Gastroesophageal sphincter (tissue), 4 donors: ENCODE results near the gene SCNN1A. TPM values are rescaled to one million over a fixed set of nuclear protein-coding genes. Genes with fewer than 3 reads are reported as not detected.
"Not testable (repeated sequence)": the region's sequence is repeated elsewhere in the genome, so short reads cannot be mapped to it uniquely, and the experiment has no call there.

Experiments
- ATAC-seq: fragments of 150-250 bp; one replicate; pipeline ENCODE4 v1.9.1; 2016; ENCODE audit warnings: mild to moderate bottlenecking, moderate library complexity
- H3K27ac ChIP-seq, 4 donors: fragments of 200-600 bp; sonication (generic) in 3 of 4; 1 replicate in 3 of 4; 2 replicates in 1 of 4; pipeline ENCODE4 v1.5.1; 2016 to 2019
- H3K27me3 ChIP-seq: fragments of 200-600 bp; sonication (generic); one replicate; pipeline ENCODE4 v1.5.1; 2019
- H3K36me3 ChIP-seq, 2 donors: fragments of 200-600 bp; sonication (generic); one replicate each; pipeline ENCODE4 v1.5.1; 2019; ENCODE audit warnings: control low read depth in 1 of 2
- H3K4me1 ChIP-seq, 3 donors: fragments of 200-600 bp; sonication (generic); 1 replicate in 2 of 3; 2 replicates in 1 of 3; pipeline ENCODE4 v1.5.1; 2016 to 2019; ENCODE audit warnings: control low read depth in 2 of 3
- H3K4me3 ChIP-seq, 2 donors: fragments of 200-600 bp; sonication (generic); one replicate each; pipeline ENCODE4 v1.5.1; 2019; ENCODE audit warnings: mild to moderate bottlenecking in 1 of 2, moderate library complexity in 1 of 2
- H3K9me3 ChIP-seq, 3 donors: fragments of 200-600 bp; sonication (generic); one replicate each; pipeline ENCODE4 v1.5.1; 2017 to 2019; ENCODE audit warnings: control low read depth in 2 of 3
- EP300 ChIP-seq: sonication (generic); formaldehyde crosslinking; IDR thresholded peaks from one replicate; pipeline ENCODE4 v1.6.1; 2017; ENCODE audit warnings: antibody characterized with exemption, mild to moderate bottlenecking
- POLR2A ChIP-seq, 2 donors: fragments of 450-650 bp; IDR thresholded peaks; one replicate each; pipeline ENCODE4 v1.6.1; 2017; ENCODE audit warnings: antibody characterized with exemption in 2 of 2, mild to moderate bottlenecking in 2 of 2, moderate library complexity in 1 of 2
- POLR2AphosphoS5 ChIP-seq: sonication (generic); formaldehyde crosslinking; IDR thresholded peaks from one replicate; pipeline ENCODE4 v1.6.1; 2017; ENCODE audit warnings: antibody characterized with exemption
- WGBS, 2 donors: methylation state at CpG; one replicate each; pipeline ENCODE4 v1.1.5; 2018; ENCODE audit warnings: low coverage in 1 of 2; 5-methylcytosine and 5-hydroxymethylcytosine counted together
- total RNA-seq, 4 donors: library from RNA; depleted of rRNA; stranded (reverse); fragments of >200 nt; gene quantifications; one replicate each; pipeline ENCODE4 v1.1.0, GENCODE V29; 2016
- TF ChIP-seq, protein P1 (sequence below), 4 experiments: fragments of 200-600 bp in 2 of 4; fragments of 450-650 bp in 2 of 4; sonication (generic) in 1 of 4; IDR thresholded peaks; one replicate each; pipeline ENCODE4 v1.5.1; 2017 to 2019; ENCODE audit warnings: antibody characterized with exemption in 4 of 4, mild to moderate bottlenecking in 2 of 4, moderate library complexity in 2 of 4

SCNN1A gene
- total RNA-seq, 4 donors from 2014 or later: 0.62 to 19.9 (median 5.2) TPM; not detected in 1

DNA sequence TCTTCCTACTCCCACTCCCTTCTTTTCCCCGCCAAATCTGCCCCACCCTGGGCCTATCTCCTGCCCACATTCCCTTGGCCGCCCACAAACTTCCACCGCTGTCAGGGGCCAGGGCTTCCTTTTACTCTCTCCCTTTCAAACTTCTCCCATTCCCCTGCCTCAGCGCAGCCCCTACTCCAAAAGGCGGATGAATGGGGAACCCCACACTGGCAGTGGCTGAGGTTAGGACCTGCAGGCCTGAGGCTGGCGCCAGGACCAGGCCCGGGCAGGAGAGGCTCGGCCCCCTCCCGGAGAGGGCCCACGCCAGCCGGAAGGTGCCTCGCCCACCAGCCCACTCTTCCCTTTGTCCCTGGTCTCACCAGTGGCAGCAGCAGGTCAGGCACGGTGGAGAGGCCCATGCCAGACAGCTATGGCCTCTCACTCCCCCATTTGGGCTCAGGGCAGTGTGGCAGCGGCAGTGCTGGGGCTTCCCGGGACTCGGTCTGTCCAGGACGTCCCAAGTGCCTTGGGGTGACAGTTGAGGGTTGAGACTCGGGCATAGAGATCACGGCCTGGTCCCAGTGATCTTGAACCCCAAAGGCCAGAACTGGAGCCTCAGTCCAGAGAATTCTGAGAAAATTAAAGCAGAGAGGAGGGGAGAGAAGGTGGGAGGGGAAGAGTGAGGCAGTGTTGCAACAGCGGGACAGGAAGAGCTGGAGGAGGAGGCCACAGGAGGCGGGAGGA is 33.8 kb downstream of the SCNN1A start, which contains the start of gene TNFRSF1A:
Gene TNFRSF1A, minus strand, starts transcription at position 660 of the 723 bp plus-strand sequence. Its CDS starts 262 bp downstream, at position 398.
- Histone ChIP-seq H3K27me3 (no peaks in the 10 kb centered on the region), H3K9me3 (no peaks in the 10 kb centered on the region), H3K4me1 (peaks cover 7 to 81% (median 42%) of the 10 kb centered on the region in 3 donors), H3K36me3 (no peaks in the 10 kb centered on the region), H3K4me3 (peak within 1 kb of the TSS; percentile 80 to 93), H3K27ac (peak within 1 kb of the TSS; percentile 96 to 98 (median 97))
- 0% methylated on average over 5 of the region's 21 CpGs; no CpG with 5 or more reads in 1 of the 2 donors for WGBS, 2 donors
- ATAC-seq: peak; percentile 87
- no peak for TF ChIP-seq EP300
- TF ChIP-seq POLR2A (IDR thresholded peaks at IDR 0.05): peak in 1 of 2 donors; percentile 44
- TF ChIP-seq, protein P1, sequence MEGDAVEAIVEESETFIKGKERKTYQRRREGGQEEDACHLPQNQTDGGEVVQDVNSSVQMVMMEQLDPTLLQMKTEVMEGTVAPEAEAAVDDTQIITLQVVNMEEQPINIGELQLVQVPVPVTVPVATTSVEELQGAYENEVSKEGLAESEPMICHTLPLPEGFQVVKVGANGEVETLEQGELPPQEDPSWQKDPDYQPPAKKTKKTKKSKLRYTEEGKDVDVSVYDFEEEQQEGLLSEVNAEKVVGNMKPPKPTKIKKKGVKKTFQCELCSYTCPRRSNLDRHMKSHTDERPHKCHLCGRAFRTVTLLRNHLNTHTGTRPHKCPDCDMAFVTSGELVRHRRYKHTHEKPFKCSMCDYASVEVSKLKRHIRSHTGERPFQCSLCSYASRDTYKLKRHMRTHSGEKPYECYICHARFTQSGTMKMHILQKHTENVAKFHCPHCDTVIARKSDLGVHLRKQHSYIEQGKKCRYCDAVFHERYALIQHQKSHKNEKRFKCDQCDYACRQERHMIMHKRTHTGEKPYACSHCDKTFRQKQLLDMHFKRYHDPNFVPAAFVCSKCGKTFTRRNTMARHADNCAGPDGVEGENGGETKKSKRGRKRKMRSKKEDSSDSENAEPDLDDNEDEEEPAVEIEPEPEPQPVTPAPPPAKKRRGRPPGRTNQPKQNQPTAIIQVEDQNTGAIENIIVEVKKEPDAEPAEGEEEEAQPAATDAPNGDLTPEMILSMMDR (IDR thresholded peaks at IDR 0.05): no peak
- peak; percentile 79 for TF ChIP-seq POLR2AphosphoS5

DNA sequence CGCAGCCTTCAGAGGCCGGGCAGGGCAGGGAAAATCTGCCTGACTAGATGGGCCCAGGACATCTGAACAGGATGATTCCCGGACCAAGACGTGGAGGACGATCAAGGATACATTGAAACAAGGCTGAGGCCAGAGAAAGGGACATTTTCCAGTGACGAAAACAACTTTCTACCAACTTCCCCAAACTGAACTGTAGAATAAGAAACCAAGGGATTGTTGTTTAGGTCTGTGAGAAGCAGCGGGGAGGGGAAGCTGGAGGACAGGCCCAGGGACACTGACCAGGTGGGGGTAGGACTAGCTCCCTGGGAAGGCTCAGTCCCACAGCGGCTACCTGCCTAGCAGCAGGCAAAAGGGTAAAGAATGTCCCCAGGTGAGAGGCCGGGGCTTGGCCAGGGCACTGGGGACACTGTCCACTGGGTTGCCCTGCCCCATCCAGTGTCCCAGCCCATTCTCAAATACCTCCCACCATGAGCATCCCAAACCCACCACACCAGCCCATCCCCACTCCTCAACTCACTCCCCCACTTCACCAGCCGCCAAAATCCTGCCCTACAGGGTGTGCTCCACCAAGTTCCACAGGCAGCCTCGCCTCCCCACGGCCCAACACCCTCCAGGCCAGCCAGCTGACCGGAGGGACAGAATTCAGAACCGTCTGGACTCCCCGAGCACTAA is 34.5 kb downstream of the SCNN1A start:
- H3K4me1 ChIP-seq: peaks cover 7 to 81% (median 38%) of the 10 kb centered on the region in 3 donors
- TF ChIP-seq POLR2A (IDR thresholded peaks at IDR 0.05): no peak
- H3K27ac ChIP-seq: peak overlapping the region; percentile 96 to 98 (median 97)
- H3K36me3 ChIP-seq: no peaks in the 10 kb centered on the region
- H3K27me3 ChIP-seq: no peaks in the 10 kb centered on the region
- H3K4me3 ChIP-seq: peak overlapping the region; percentile 80 to 93
- no peak for ATAC-seq
- WGBS, 2 donors: 1% methylated on average over 8 to 14 of the region's 15 CpGs
- H3K9me3 ChIP-seq: no peaks in the 10 kb centered on the region

DNA sequence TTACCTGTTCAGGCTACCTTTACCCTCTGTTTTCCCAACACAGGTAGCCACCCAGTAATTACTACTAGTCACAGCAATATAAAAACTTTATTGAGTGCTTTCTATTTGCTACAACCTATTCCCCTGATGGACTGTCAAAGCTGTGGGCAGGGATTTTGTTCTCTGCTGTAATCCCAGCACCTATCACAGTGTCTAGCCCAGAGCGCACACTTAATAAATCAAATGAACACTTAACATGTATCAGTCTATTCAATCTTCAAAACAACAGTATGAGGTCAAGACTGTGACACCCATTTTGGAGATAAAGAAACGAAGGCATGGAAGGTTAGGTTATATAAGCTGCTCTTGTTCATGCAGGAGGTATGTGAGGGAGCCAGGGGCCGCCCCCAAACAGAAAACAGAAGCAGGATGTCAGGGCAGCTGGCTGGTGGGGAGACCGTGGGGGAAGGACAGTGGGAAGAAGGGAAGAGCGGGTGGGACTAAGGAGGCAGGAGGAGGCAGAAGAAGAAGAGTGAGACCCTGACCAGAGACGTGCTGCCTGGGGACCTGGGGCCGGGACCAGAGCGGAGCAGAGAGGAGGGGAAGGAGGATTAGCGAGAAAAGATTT is 35.2 kb downstream of the SCNN1A start:
- TF ChIP-seq, protein P1 (IDR thresholded peaks at IDR 0.05): no peak
- TF ChIP-seq POLR2AphosphoS5 (peak; percentile 82), POLR2A (IDR thresholded peaks at IDR 0.05) (peak in 1 of 2 donors; percentile 34)
- WGBS, 2 donors: 0 to 2% methylated on average over 9 of the region's 9 CpGs

DNA sequence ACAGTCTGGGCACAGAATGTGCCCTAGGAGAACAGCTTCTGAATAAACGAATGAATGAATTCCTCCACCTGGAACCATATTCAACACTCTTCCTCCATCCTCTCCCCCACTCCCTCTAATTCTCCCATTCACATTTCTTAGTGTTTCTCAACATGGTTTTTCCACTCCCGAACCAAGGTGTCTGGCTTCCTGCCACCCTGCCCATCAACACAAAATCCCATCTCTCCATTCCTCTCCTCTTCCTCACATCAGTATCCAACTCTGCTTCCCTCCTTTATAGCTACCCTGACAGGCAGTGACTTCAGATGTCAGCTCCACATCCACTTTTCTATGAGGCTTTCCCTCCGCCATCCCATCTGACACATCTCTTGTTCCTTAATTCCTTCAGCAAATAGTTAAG is 36.4 kb downstream of the SCNN1A start:
- H3K27me3 ChIP-seq: no peaks in the 10 kb centered on the region
- ATAC-seq: no peak
- TF ChIP-seq EP300 (no peak), POLR2AphosphoS5 (no peak), POLR2A (IDR thresholded peaks at IDR 0.05) (no peak)
- H3K27ac ChIP-seq: peak overlapping the region; percentile 96 to 98 (median 97)
- H3K9me3 ChIP-seq: no peaks in the 10 kb centered on the region
- peaks cover 0 to 8% of the 10 kb centered on the region in 2 donors for H3K36me3 ChIP-seq
- WGBS, 2 donors: 8 to 19% methylated on average over 3 of the region's 3 CpGs
- peak overlapping the region; percentile 80 to 93 for H3K4me3 ChIP-seq
- peaks cover 11 to 82% (median 50%) of the 10 kb centered on the region in 3 donors for H3K4me1 ChIP-seq

More for the DNA sequence above, 35.2 kb downstream of the SCNN1A start:
- Histone ChIP-seq H3K36me3 (no peaks in the 10 kb centered on the region), H3K27ac (peak overlapping the region; percentile 96 to 98 (median 97)), H3K4me1 (peaks cover 7 to 81% (median 39%) of the 10 kb centered on the region in 3 donors), H3K27me3 (no peaks in the 10 kb centered on the region), H3K9me3 (no peaks in the 10 kb centered on the region), H3K4me3 (peak overlapping the region; percentile 80 to 93)
- no peak for ATAC-seq

DNA sequence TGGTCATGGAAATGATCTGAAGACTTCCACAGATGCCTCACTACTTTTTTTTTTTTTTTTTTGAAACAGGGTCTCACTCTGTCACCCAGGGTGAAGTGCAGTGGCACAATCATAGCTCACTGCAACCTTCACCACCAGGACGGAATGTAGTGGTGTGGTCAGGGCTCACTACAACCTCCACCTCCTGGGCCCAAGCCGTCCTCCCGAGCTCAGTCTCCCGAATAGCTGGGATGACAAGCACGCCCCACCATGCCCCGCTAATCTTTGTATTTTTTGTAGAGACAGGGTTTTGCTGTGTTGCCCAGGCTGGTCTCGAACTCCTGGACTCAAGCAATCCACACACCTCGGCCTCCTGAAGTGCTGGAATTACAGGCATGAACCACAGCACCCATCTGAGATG is 36.8 kb downstream of the SCNN1A start:
- Histone ChIP-seq H3K4me3 (peak overlapping the region in 1 of 2 donors; percentile 93), H3K4me1 (peaks cover 11 to 82% (median 52%) of the 10 kb centered on the region in 3 donors), H3K27ac (peak overlapping the region; percentile 95 to 98 (median 97)), H3K36me3 (peaks cover 0 to 13% of the 10 kb centered on the region in 2 donors)
- not testable (repeated sequence) for ATAC-seq, H3K9me3 ChIP-seq, H3K27me3 ChIP-seq
- WGBS, 2 donors: 21% methylated on average over 2 of the region's 8 CpGs; no CpG with 5 or more reads in 1 of the 2 donors

DNA sequence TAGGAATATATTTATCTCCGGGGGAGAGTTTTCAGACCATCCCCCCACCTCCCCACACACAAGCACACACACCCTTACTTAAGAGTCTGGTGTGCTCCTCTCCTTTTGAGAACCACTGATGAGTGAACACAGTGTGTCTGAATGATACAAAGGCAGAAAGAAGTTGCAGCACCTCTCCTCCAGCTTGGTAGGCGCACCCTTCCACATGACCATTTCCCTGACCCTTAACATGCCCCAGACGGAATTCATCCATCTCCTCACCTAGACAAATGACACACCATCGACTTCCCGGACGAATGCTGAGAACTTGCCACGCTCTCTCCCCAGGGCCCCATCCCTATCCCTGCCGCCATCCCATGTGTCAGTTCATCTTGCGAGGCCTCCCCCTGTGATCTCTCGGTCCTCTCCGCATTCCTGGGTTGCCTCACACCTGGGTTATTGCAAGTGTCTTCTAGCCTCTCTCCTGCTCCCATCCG is 37.4 kb downstream of the SCNN1A start:
- no peak for ATAC-seq
- 22 to 31% methylated on average over 7 to 12 of the region's 12 CpGs for WGBS, 2 donors
- Histone ChIP-seq H3K36me3 (peaks cover 0 to 18% of the 10 kb centered on the region in 2 donors), H3K4me1 (peaks cover 11 to 82% (median 52%) of the 10 kb centered on the region in 3 donors), H3K27me3 (no peaks in the 10 kb centered on the region), H3K9me3 (no peaks in the 10 kb centered on the region), H3K27ac (peak overlapping the region; percentile 95 to 98 (median 97)), H3K4me3 (peak overlapping the region in 1 of 2 donors; percentile 93)
- peak; percentile 81 for TF ChIP-seq POLR2AphosphoS5
- TF ChIP-seq, protein P1 (IDR thresholded peaks at IDR 0.05): no peak
